Ovary (tissue), 3 donors: ENCODE data around the gene PLXNA2.

Source experiments
- CTCF ChIP-seq, 3 donors: fragments of 450-650 bp in 2 of 3; fragments of 200-600 bp in 1 of 3; IDR thresholded peaks; one replicate each; pipeline versions ENCODE4 v1.5.1 to v1.8.0; 2016 to 2022; ENCODE audit warnings: antibody characterized with exemption in 3 of 3, mild to moderate bottlenecking in 1 of 3
- POLR2A ChIP-seq: fragments of 450-650 bp; IDR thresholded peaks from one replicate; pipeline ENCODE4 v1.6.1; 2017; ENCODE audit warnings: antibody characterized with exemption, mild to moderate bottlenecking, moderate library complexity
- donor health status: DM: no; HTN: no; CAD: no.

- no peak for TF ChIP-seq CTCF (IDR thresholded peaks at IDR 0.05)
- no peak for TF ChIP-seq POLR2A
These were observed 116.2 kb downstream of the PLXNA2 start for GRCh38 chr1:208127792-208128529.
